Neural progenitor cell (in vitro differentiated cells): ENCODE measurements around the gene TTC3. TPM values are rescaled to one million over a fixed set of nuclear protein-coding genes. Genes with fewer than 3 reads are reported as not detected.
"Not testable (repeated sequence)": the region's sequence is repeated elsewhere in the genome, so short reads cannot be mapped to it uniquely, and the experiment has no call there.

Source experiments
- DNase-seq: peaks from one replicate; pipeline ENCODE4 v3.0.0-alpha.2; 2016; ENCODE audit warnings: low spot score
- H2AFZ ChIP-seq: fragments of 200-600 bp; sonication (generic); replicated peaks from 2 replicates; pipeline ENCODE4 v1.6.1; 2016; ENCODE audit warnings: antibody characterized with exemption
- H3F3A ChIP-seq: fragments of 200-600 bp; sonication (generic); 2 replicates; pipeline ENCODE4 v1.6.1; 2016; ENCODE audit warnings: antibody characterized with exemption, low read depth
- H3K27ac ChIP-seq: fragments of 200-600 bp; sonication (generic); 2 replicates; pipeline ENCODE4 v1.5.1; 2016; ENCODE audit warnings: mild to moderate bottlenecking
- H3K27me3 ChIP-seq: fragments of 200-600 bp; sonication (generic); 2 replicates; pipeline ENCODE4 v1.6.1; 2016; ENCODE audit warnings: mild to moderate bottlenecking, moderate library complexity
- H3K36me3 ChIP-seq: fragments of 200-600 bp; sonication (generic); 2 replicates; pipeline ENCODE4 v1.5.1; 2016
- H3K4me1 ChIP-seq: fragments of 200-600 bp; sonication (generic); 2 replicates; pipeline ENCODE4 v1.6.1; 2016; ENCODE audit warnings: mixed run types
- H3K4me2 ChIP-seq: fragments of 200-600 bp; sonication (generic); 2 replicates; pipeline ENCODE4 v1.6.1; 2016
- H3K4me3 ChIP-seq: fragments of 200-600 bp; sonication (generic); 2 replicates; pipeline ENCODE4 v1.5.1; 2016
- H3K79me2 ChIP-seq: fragments of 200-600 bp; sonication (generic); 2 replicates; pipeline ENCODE4 v1.6.1; 2016; ENCODE audit warnings: low read depth
- H3K9ac ChIP-seq: fragments of 200-600 bp; sonication (generic); 2 replicates; pipeline ENCODE4 v1.6.1; 2016
- H3K9me3 ChIP-seq: fragments of 200-600 bp; sonication (generic); 2 replicates; pipeline ENCODE4 v1.5.1; 2016; ENCODE audit warnings: low read depth
- H4K20me1 ChIP-seq: fragments of 200-600 bp; sonication (generic); 2 replicates; pipeline ENCODE4 v1.6.1; 2016; ENCODE audit warnings: low read depth
- H3K27ac Mint-ChIP-seq: 3 replicates; pipeline ENCODE4 v1.8.0; 2021; ENCODE audit warnings: mixed read lengths
- H3K27me3 Mint-ChIP-seq: 2 replicates; pipeline ENCODE4 v1.8.0; 2022; ENCODE audit warnings: low read depth, mild to moderate bottlenecking, inconsistent platforms, moderate library complexity, mixed read lengths; ENCODE audit not compliant: insufficient read depth
- H3K36me3 Mint-ChIP-seq: 3 replicates; pipeline ENCODE4 v1.8.0; 2021; ENCODE audit warnings: mixed read lengths
- H3K4me1 Mint-ChIP-seq: 3 replicates; pipeline ENCODE4 v1.8.0; 2021; ENCODE audit warnings: mixed read lengths
- H3K4me3 Mint-ChIP-seq: 3 replicates; pipeline ENCODE4 v1.8.0; 2021; ENCODE audit warnings: mild to moderate bottlenecking, moderate library complexity, mixed read lengths
- H3K9me3 Mint-ChIP-seq: 3 replicates; pipeline ENCODE4 v1.8.0; 2020; ENCODE audit warnings: mixed read lengths
- EZH2 ChIP-seq: fragments of 200-600 bp; sonication (generic); IDR thresholded peaks from 2 replicates; pipeline ENCODE4 v1.6.1; 2017; ENCODE audit warnings: antibody characterized with exemption, mild to moderate bottlenecking, moderate library complexity
- EZH2phosphoT487 ChIP-seq: fragments of 200-600 bp; sonication (generic); IDR thresholded peaks from 2 replicates; pipeline ENCODE4 v1.6.1; 2017; ENCODE audit warnings: antibody characterized with exemption
- total RNA-seq: library from RNA; depleted of rRNA; stranded (reverse); fragments of >200 nt; gene quantifications from 2 replicates; pipeline ENCODE4 v1.2.3, GENCODE V29; 2015; ENCODE audit warnings: low replicate concordance
- TF ChIP-seq, protein P1 (sequence below): fragments of 200-600 bp; sonication (generic); IDR thresholded peaks from 2 replicates; pipeline ENCODE4 v1.5.1; 2017; ENCODE audit warnings: antibody characterized with exemption, mild to moderate bottlenecking

The TTC3 gene
- total RNA-seq, 1 donor from 2014 or later: 135 TPM

DNA sequence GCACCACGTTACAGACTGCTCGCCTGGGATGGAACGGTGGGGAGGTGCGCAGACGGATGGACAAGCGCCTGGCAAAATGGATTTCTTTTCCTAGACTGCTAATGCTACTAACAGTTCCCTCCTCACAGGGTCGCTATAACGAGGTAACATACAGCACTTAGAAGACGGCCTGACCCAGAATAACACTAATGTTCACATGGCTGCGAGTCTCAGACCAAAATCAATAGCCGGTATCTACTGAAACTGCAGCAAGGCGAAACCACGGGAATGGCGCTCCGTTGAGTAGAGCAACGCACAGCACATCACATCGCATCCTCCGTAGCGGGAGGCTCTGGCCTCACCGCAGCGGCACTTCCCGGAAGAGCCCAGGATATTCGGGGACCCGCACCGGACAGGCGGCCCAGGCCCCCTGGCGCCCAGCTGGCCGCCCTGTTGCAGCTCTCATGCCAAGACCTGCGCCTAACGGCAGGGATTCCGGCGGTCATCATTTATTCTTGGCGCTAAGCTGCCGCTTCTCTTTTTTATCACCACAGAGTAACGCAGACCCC, 147.5 kb downstream of the TTC3 start:
- Mint-ChIP-seq H3K9me3 (no peaks in the 10 kb centered on the region), H3K4me1 (no peaks in the 10 kb centered on the region), H3K27me3 (no peaks in the 10 kb centered on the region), H3K4me3 (peak overlapping the region; percentile 57), H3K27ac (no peak overlapping the region), H3K36me3 (peaks cover 43% of the 10 kb centered on the region)
- H3K4me2 ChIP-seq: no peak overlapping the region
- H3K27ac ChIP-seq: no peak overlapping the region
- no peaks in the 10 kb centered on the region for H3K27me3 ChIP-seq
- no peaks in the 10 kb centered on the region for H3K79me2 ChIP-seq
- no peak overlapping the region for H2AFZ ChIP-seq
- H3K9me3 ChIP-seq: no peaks in the 10 kb centered on the region
- H3K9ac ChIP-seq: no peak overlapping the region
- H3F3A ChIP-seq: no peaks in the 10 kb centered on the region
- no peak for DNase-seq
- H3K4me3 ChIP-seq: no peak overlapping the region
- H3K36me3 ChIP-seq: no peaks in the 10 kb centered on the region
- H4K20me1 ChIP-seq: no peaks in the 10 kb centered on the region
- no peaks in the 10 kb centered on the region for H3K4me1 ChIP-seq
- TF ChIP-seq, protein P1, sequence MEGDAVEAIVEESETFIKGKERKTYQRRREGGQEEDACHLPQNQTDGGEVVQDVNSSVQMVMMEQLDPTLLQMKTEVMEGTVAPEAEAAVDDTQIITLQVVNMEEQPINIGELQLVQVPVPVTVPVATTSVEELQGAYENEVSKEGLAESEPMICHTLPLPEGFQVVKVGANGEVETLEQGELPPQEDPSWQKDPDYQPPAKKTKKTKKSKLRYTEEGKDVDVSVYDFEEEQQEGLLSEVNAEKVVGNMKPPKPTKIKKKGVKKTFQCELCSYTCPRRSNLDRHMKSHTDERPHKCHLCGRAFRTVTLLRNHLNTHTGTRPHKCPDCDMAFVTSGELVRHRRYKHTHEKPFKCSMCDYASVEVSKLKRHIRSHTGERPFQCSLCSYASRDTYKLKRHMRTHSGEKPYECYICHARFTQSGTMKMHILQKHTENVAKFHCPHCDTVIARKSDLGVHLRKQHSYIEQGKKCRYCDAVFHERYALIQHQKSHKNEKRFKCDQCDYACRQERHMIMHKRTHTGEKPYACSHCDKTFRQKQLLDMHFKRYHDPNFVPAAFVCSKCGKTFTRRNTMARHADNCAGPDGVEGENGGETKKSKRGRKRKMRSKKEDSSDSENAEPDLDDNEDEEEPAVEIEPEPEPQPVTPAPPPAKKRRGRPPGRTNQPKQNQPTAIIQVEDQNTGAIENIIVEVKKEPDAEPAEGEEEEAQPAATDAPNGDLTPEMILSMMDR: no peak
- TF ChIP-seq EZH2phosphoT487: no peak
- TF ChIP-seq EZH2: no peak

DNA sequence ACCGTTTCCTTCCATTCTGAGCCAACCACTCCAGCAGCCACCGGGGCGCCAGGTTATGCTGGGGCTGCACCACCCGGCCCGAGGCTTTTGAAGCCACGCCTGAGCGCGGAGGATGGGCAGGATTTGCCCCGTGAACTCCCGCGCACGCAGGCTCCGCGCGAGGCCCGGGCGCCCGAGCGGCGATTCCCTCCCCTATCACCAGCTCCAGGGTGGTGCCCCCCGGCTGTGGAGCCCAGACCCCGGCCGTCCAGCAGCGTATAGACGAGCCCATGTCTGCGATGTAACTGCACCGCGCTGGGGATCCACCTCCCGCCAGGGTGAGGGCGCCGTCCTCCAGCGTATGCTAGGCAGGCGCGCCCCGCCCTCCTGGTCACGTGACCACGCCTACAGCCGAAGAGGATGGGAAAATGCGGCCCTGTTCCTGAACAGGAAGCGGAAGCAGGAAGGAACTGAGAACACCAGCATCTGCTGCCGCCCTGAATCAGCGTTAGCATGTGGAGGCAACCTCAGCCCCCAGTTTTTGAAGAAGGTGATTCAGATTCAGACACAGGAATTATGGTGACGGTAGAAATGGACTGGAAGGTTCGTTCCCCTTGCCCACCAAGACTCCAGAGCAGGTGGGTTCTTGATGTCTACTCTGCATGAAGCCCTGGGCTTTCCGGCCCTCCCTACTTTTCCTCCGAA, 148.1 kb downstream of the TTC3 start:
- no peak overlapping the region for H3K4me3 ChIP-seq
- Mint-ChIP-seq H3K36me3 (peaks cover 47% of the 10 kb centered on the region), H3K4me3 (peak overlapping the region; percentile 57), H3K27me3 (no peaks in the 10 kb centered on the region), H3K4me1 (no peaks in the 10 kb centered on the region), H3K27ac (no peak overlapping the region), H3K9me3 (no peaks in the 10 kb centered on the region)
- no peak overlapping the region for H3K9ac ChIP-seq
- H3K36me3 ChIP-seq: no peaks in the 10 kb centered on the region
- no peaks in the 10 kb centered on the region for H3F3A ChIP-seq
- no peaks in the 10 kb centered on the region for H3K79me2 ChIP-seq
- H3K4me1 ChIP-seq: no peaks in the 10 kb centered on the region
- no peak overlapping the region for H3K4me2 ChIP-seq
- TF ChIP-seq EZH2phosphoT487: no peak
- TF ChIP-seq, protein P1: no peak
- TF ChIP-seq EZH2: no peak
- H3K9me3 ChIP-seq: no peaks in the 10 kb centered on the region
- H3K27me3 ChIP-seq: no peaks in the 10 kb centered on the region
- no peak overlapping the region for H2AFZ ChIP-seq
- H3K27ac ChIP-seq: no peak overlapping the region
- H4K20me1 ChIP-seq: no peaks in the 10 kb centered on the region
- peak; percentile 33 for DNase-seq

DNA sequence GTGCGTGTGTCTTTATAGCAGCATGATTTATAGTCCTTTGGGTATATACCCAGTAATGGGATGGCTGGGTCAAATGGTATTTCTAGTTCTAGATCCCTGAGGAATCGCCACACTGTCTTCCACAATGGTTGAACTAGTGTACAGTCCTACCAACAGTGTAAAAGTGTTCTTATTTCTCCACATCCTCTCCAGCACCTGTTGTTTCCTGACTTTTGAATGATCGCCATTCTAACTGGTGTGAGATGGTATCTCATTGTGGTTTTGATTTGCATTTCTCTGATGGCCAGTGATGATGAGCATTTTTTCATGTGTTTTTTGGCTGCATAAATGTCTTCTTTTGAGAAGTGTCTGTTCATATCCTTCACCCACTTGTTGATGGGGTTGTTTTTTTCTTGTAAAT, 149.2 kb downstream of the TTC3 start:
- not testable (repeated sequence) for H3K27me3 Mint-ChIP-seq, H3K27ac Mint-ChIP-seq, H3K4me1 Mint-ChIP-seq, H3K4me2 ChIP-seq, H3K9me3 Mint-ChIP-seq, H3K9me3 ChIP-seq, H3K4me1 ChIP-seq, H3K36me3 ChIP-seq, H3K79me2 ChIP-seq, H3F3A ChIP-seq, H4K20me1 ChIP-seq, DNase-seq, H3K9ac ChIP-seq, H3K4me3 Mint-ChIP-seq, H3K27ac ChIP-seq, H3K4me3 ChIP-seq, H3K27me3 ChIP-seq, H2AFZ ChIP-seq
- H3K36me3 Mint-ChIP-seq: peaks cover 53% of the 10 kb centered on the region

DNA sequence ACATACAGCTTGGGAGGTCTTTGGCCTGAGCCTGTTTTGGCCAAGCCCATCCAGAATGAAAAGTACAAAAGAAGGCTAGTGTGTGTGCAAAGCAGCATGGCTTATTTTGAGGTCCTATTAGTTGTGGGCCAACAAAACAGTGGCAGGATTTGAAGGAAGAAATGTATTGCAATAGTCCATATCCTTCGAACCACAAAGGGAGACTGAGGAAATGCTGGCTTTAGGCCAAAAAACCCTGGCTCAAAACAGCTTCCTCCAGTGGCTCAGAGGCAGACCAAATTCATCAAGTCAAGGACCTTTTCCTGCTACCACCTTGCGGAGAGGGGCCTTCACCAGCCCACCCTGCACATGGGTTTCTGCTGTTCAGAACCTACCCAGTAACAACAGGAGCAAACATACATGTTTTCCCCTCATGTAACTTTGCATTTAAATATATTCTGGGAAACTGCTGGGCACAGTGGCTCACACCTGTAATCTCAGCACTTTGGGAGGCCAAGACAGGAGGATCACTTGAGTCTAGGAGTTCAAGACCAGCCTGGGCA, 150.8 kb downstream of the TTC3 start:
- H3K36me3 Mint-ChIP-seq: peaks cover 54% of the 10 kb centered on the region

More for the DNA sequence above, 150.8 kb downstream of the TTC3 start:
- TF ChIP-seq EZH2phosphoT487: no peak
- TF ChIP-seq, protein P1: no peak
- TF ChIP-seq EZH2: no peak
- Mint-ChIP-seq H3K4me3 (no peak overlapping the region), H3K27ac (no peak overlapping the region), H3K9me3 (no peaks in the 10 kb centered on the region), H3K4me1 (no peaks in the 10 kb centered on the region), H3K27me3 (peaks cover 7% of the 10 kb centered on the region)
- no peaks in the 10 kb centered on the region for H3K36me3 ChIP-seq
- no peaks in the 10 kb centered on the region for H3F3A ChIP-seq
- H3K4me2 ChIP-seq: no peak overlapping the region
- no peak overlapping the region for H2AFZ ChIP-seq
- no peak overlapping the region for H3K4me3 ChIP-seq
- H3K27me3 ChIP-seq: no peaks in the 10 kb centered on the region
- H3K79me2 ChIP-seq: no peaks in the 10 kb centered on the region
- H4K20me1 ChIP-seq: no peaks in the 10 kb centered on the region
- no peak overlapping the region for H3K27ac ChIP-seq
- H3K9me3 ChIP-seq: no peaks in the 10 kb centered on the region
- DNase-seq: no peak
- H3K9ac ChIP-seq: no peak overlapping the region
- H3K4me1 ChIP-seq: no peaks in the 10 kb centered on the region
